IMR-90 (cell line): ENCODE measurements around the gene CAPZA1.

Source experiments
- MXI1 ChIP-seq: IDR thresholded peaks from 2 replicates; pipeline ENCODE4 v1.6.1; 2012; ENCODE audit warnings: low read depth, mild to moderate bottlenecking, low read length, moderate library complexity, borderline replicate concordance
- RFX5 ChIP-seq: IDR thresholded peaks from 2 replicates; pipeline ENCODE4 v1.8.0; 2012; ENCODE audit warnings: low read depth, mild to moderate bottlenecking, low read length, moderate library complexity
- TF ChIP-seq, protein P1 (sequence below): conservative IDR thresholded peaks from 2 replicates; pipeline ENCODE4 v1.5.1; 2012; ENCODE audit warnings: mild to moderate bottlenecking, low read depth, low read length, improper control_type of control experiment

DNA sequence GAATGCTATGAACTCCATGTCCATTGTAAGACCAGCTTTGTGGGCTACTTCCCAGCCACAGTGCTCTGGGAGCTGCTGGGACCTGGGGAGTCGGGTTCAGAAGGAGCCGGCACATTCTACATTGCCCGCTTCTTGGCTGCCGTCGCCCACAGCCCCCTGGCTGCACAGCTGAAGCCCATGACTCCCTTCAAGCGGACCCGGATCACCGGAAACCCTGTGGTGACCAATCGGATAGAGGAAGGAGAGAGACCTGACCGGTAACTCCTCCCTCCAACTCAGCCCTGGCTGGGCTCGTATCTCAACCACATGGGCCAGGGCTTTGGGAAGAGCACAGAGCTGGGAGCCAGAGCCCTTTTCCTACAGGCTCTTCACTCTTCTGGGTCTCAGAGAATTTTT is 70.2 kb downstream of the CAPZA1 start:
- TF ChIP-seq, protein P1, sequence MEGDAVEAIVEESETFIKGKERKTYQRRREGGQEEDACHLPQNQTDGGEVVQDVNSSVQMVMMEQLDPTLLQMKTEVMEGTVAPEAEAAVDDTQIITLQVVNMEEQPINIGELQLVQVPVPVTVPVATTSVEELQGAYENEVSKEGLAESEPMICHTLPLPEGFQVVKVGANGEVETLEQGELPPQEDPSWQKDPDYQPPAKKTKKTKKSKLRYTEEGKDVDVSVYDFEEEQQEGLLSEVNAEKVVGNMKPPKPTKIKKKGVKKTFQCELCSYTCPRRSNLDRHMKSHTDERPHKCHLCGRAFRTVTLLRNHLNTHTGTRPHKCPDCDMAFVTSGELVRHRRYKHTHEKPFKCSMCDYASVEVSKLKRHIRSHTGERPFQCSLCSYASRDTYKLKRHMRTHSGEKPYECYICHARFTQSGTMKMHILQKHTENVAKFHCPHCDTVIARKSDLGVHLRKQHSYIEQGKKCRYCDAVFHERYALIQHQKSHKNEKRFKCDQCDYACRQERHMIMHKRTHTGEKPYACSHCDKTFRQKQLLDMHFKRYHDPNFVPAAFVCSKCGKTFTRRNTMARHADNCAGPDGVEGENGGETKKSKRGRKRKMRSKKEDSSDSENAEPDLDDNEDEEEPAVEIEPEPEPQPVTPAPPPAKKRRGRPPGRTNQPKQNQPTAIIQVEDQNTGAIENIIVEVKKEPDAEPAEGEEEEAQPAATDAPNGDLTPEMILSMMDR = no peak
- TF ChIP-seq MXI1 (no peak), RFX5 (no peak)
